K562 (cell line): ENCODE data around the gene DDR2. TPM values are rescaled to one million over a fixed set of nuclear protein-coding genes. Genes with fewer than 3 reads are reported as not detected.

ENCODE experiments used
- ATAC-seq: fragments of 200-7000 bp; cut with Tn5 transposase; 3 replicates; pipeline ENCODE4 v1.9.1; 2020; ENCODE audit warnings: moderate library complexity
- BruUV-seq: library from RNA; stranded (reverse); fragments of 400-500 nt; replicated peaks from 2 replicates; lab custom pipeline; 2021; lab: Mats Ljungman, UMichigan
- CTCF ChIA-PET: fragments of 300-600 bp; formaldehyde crosslinking; extraction: SDS; loops from one replicate; lab custom pipeline; 2021; ENCODE audit warnings: low intra/inter-chr PET ratio; lab: Yijun Ruan, JAX
- POLR2A ChIA-PET: fragments of 300-600, 350-650 bp; sonication (Branson Sonifier 250); formaldehyde crosslinking; extraction: SDS; loops from one replicate; lab custom pipeline; 2021; ENCODE audit warnings: antibody characterized with exemption, inconsistent platforms; lab: Yijun Ruan, JAX
- DNase-seq, 4 experiments: peaks; one replicate each; pipeline versions ENCODE4 v3.0.0 to v3.0.0-alpha.2; 2011 to 2018; ENCODE audit warnings: low spot score in 3 of 4, mixed read lengths in 3 of 4; ENCODE audit errors: extremely low read depth in 1 of 4
- FAIRE-seq: peaks from 2 replicates; lab custom pipeline; 2011; peaks lifted over from hg19 to GRCh38; lab: Jason Lieb, UNC
- H2AFZ ChIP-seq: 2 replicates; pipeline ENCODE4 v1.6.0; 2011; ENCODE audit warnings: low read depth, low read length, control low read depth, inconsistent platforms
- H3K27ac ChIP-seq: fragments of 200-600 bp; 3 replicates; pipeline ENCODE4 v1.8.0; 2011; ENCODE audit warnings: low read depth, mild to moderate bottlenecking, control low read depth, inconsistent platforms, low read length, moderate library complexity, mixed read lengths; ENCODE audit errors: extremely low read depth
- H3K27me3 ChIP-seq, 2 experiments: fragments of 300-600 bp in 1 of 2; 2 replicates in 1 of 2; 3 replicates in 1 of 2; pipeline versions ENCODE4 v1.6.0 to v1.8.0; 2011; ENCODE audit warnings: inconsistent platforms in 2 of 2, low read length in 2 of 2, mild to moderate bottlenecking in 1 of 2, mixed read lengths in 1 of 2, moderate library complexity in 1 of 2; ENCODE audit not compliant: control insufficient read depth in 2 of 2, insufficient read depth in 2 of 2
- H3K36me3 ChIP-seq: fragments of 300-600 bp; 3 replicates; pipeline ENCODE4 v1.8.0; 2011; ENCODE audit warnings: mild to moderate bottlenecking, low read length, inconsistent platforms; ENCODE audit not compliant: control insufficient read depth, insufficient read depth
- H3K4me1 ChIP-seq, 2 experiments: fragments of 200-600 bp in 1 of 2; replicated peaks in 1 of 2; 2 replicates in 1 of 2; 3 replicates in 1 of 2; pipeline versions ENCODE4 v1.5.1 to v1.8.0; 2011; ENCODE audit warnings: inconsistent platforms in 2 of 2, low read length in 2 of 2, mild to moderate bottlenecking in 1 of 2, mixed read lengths in 1 of 2, moderate library complexity in 1 of 2; ENCODE audit not compliant: control insufficient read depth in 2 of 2, insufficient read depth in 2 of 2
- H3K4me2 ChIP-seq: 2 replicates; pipeline ENCODE4 v1.6.1; 2011; ENCODE audit warnings: low read length, control low read depth, inconsistent platforms, mixed read lengths; ENCODE audit not compliant: insufficient read depth
- H3K4me3 ChIP-seq: fragments of 200-600 bp; sonication (generic), shearing (Covaris generic); 2 replicates; pipeline ENCODE4 v1.5.1; 2016; ENCODE audit warnings: control low read depth, inconsistent platforms
- H3K79me2 ChIP-seq: fragments of 200-600 bp; 3 replicates; pipeline ENCODE4 v1.8.0; 2011; ENCODE audit warnings: low read length, inconsistent platforms; ENCODE audit not compliant: control insufficient read depth, insufficient read depth
- H3K9ac ChIP-seq, 2 experiments: 2 replicates each; pipeline versions ENCODE4 v1.6.0 to v1.6.1; 2011; ENCODE audit warnings: low read depth in 2 of 2, low read length in 2 of 2, control low read depth in 1 of 2, inconsistent platforms in 1 of 2, mild to moderate bottlenecking in 1 of 2, mixed read lengths in 1 of 2; ENCODE audit not compliant: insufficient read depth in 1 of 2
- H3K9me1 ChIP-seq: one replicate; pipeline ENCODE4 v1.6.0; 2011; ENCODE audit warnings: inconsistent platforms, mild to moderate bottlenecking, low read length, moderate library complexity; ENCODE audit not compliant: control insufficient read depth, insufficient read depth
- H3K9me3 ChIP-seq: replicated peaks from 2 replicates; pipeline ENCODE4 v1.5.1; 2011; ENCODE audit warnings: low read depth, low read length, inconsistent platforms; ENCODE audit not compliant: control insufficient read depth, insufficient read depth
- H4K20me1 ChIP-seq: replicated peaks from 2 replicates; pipeline ENCODE4 v1.6.1; 2011; ENCODE audit warnings: low read length, inconsistent platforms, mixed read lengths; ENCODE audit not compliant: control insufficient read depth, insufficient read depth
- HDAC6 ChIP-seq: IDR thresholded peaks from 2 replicates; pipeline ENCODE4 v1.6.1; 2012; ENCODE audit warnings: low read depth, mild to moderate bottlenecking, control low read depth, inconsistent platforms, low read length, moderate library complexity
- HDAC8 ChIP-seq: fragments of 450-650 bp; IDR thresholded peaks from 2 replicates; pipeline ENCODE4 v1.6.1; 2016; ENCODE audit warnings: mild to moderate bottlenecking, missing genetic modification characterization, moderate library complexity, missing compliant biosample characterization
- NFE2 ChIP-seq: IDR thresholded peaks from 2 replicates; pipeline ENCODE4 v1.6.1; 2014; ENCODE audit warnings: antibody characterized with exemption, low read depth
- NFE2L1 ChIP-seq: fragments of 450-650 bp; IDR thresholded peaks from 2 replicates; pipeline ENCODE4 v1.6.1; 2016; ENCODE audit warnings: missing genetic modification characterization, low read depth, mild to moderate bottlenecking, missing compliant biosample characterization, moderate library complexity, borderline replicate concordance
- POLR2AphosphoS2 ChIP-seq: IDR thresholded peaks from 2 replicates; pipeline ENCODE4 v1.6.1; 2012; ENCODE audit warnings: low read length, improper control_type of control experiment
- SIX5 ChIP-seq, 2 experiments: IDR thresholded peaks; 2 replicates each; pipeline ENCODE4 v1.6.1; 2011; ENCODE audit warnings: low read length in 2 of 2, borderline replicate concordance in 1 of 2, low read depth in 1 of 2, mild to moderate bottlenecking in 1 of 2, moderate library complexity in 1 of 2; ENCODE audit not compliant: insufficient read depth in 1 of 2
- SMARCA5 ChIP-seq: fragments of 450-650 bp; IDR thresholded peaks from 2 replicates; pipeline ENCODE4 v1.6.1; 2016
- ZBED1 ChIP-seq: IDR thresholded peaks from 2 replicates; pipeline ENCODE4 v1.6.1; 2014
- ZBTB40 ChIP-seq, 2 experiments: fragments of 450-650 bp in 1 of 2; sonication (generic) in 1 of 2; formaldehyde crosslinking in 1 of 2; IDR thresholded peaks; 2 replicates each; pipeline versions ENCODE4 v1.7.1 to v1.9.0; 2016 to 2022; ENCODE audit warnings: inconsistent platforms in 1 of 2, mild to moderate bottlenecking in 1 of 2, missing genetic modification reagents in 1 of 2
- ZNF12 ChIP-seq: sonication (generic); formaldehyde crosslinking; IDR thresholded peaks from 2 replicates; pipeline ENCODE4 v1.4.0; 2020; ENCODE audit warnings: mild to moderate bottlenecking, missing genetic modification reagents
- ZNF23 ChIP-seq: fragments of 250-450 bp; sonication (Bioruptor Pico); IDR thresholded peaks from 2 replicates; pipeline ENCODE4 v1.4.0; 2020; ENCODE audit warnings: mild to moderate bottlenecking
- ZNF384 ChIP-seq: IDR thresholded peaks from 2 replicates; pipeline ENCODE4 v1.6.1; 2012; ENCODE audit warnings: low read depth, low read length, improper control_type of control experiment
- ZNF785 ChIP-seq: fragments of 250-450 bp; sonication (Bioruptor Pico); IDR thresholded peaks from 2 replicates; pipeline ENCODE4 v1.4.0; 2020; ENCODE audit warnings: mild to moderate bottlenecking
- WGBS: fragments of 100-300 bp; shearing (Covaris generic); methylation state at CpG from one replicate; pipeline ENCODE4 v1.1.6; 2016; ENCODE audit warnings: low coverage, mixed read lengths; ENCODE audit not compliant: insufficient coverage; ENCODE audit errors: missing lambda C conversion rate; 5-methylcytosine and 5-hydroxymethylcytosine counted together
- in situ Hi-C: fragments of 300-500 bp; cut with MboI; formaldehyde crosslinking; loops from 4 replicates; pipeline ENCODE4 v1.15.0; 2018; ENCODE audit warnings: inconsistent platforms, mixed read lengths
- intact Hi-C: fragments of 100-400 bp; cut with micrococcal nuclease; formaldehyde crosslinking; loops from 2 replicates; pipeline ENCODE4 v1.14.2; 2022
- polyA plus RNA-seq, 8 experiments: library from polyadenylated mRNA; depleted of rRNA in 4 of 8; stranded (reverse) in 5 of 8; unstranded in 3 of 8; fragments of >200 nt; fragmentation: Nextera tagmentation in 2 of 8; fragmentation: Illumina TruSeq in 1 of 8; extraction: Ambion mirVana in 2 of 8; extraction: Trizol in 1 of 8; gene quantifications; 2 replicates each; pipeline versions ENCODE4 v1.2.1 to v1.2.3, GENCODE V29; 2011 to 2014; ENCODE audit warnings: inconsistent platforms in 1 of 8, missing spikeins in 1 of 8
- total RNA-seq, 7 experiments: library from RNA; depleted of rRNA in 6 of 7; stranded (reverse); fragments of >200 nt in 6 of 7; fragmentation: Illumina TruSeq in 2 of 7; extraction: Trizol in 2 of 7; gene quantifications; 2 replicates each; pipeline versions ENCODE4 v1.2.1 to v1.2.3, GENCODE V29; 2011 to 2021; ENCODE audit warnings: low replicate concordance in 1 of 7
- TF ChIP-seq, protein P1 (sequence below), 2 experiments: fragments of 250-450 bp in 1 of 2; fragments of 450-650 bp in 1 of 2; sonication (Bioruptor Pico) in 1 of 2; IDR thresholded peaks; 2 replicates each; pipeline versions ENCODE4 v1.6.1 to v1.8.0; 2016 to 2021; ENCODE audit warnings: mild to moderate bottlenecking in 2 of 2, moderate library complexity in 2 of 2, missing compliant biosample characterization in 1 of 2, missing genetic modification characterization in 1 of 2

Gene DDR2
- total and polyA plus RNA-seq, 9 of the 15 experiments (the other 6 are each of a cell fraction or from before 2014, with no cell fraction given) = 0.36 to 2.0 (median 1.1) TPM

GRCh38 chr1:162694911-162695310 is 62.6 kb downstream of the DDR2 start:
- peak; percentile 86 for TF ChIP-seq ZBTB40 (IDR thresholded peaks at IDR 0.05)
- peak; percentile 69; the same call in 1 of the 2 replicates for TF ChIP-seq ZBTB40 (CRISPR knock-in tag; IDR thresholded peaks at IDR 0.05)
- TF ChIP-seq POLR2AphosphoS2 = no peak
- no peak for TF ChIP-seq HDAC8 (tag)
- no peak for TF ChIP-seq ZNF23 (CRISPR knock-in tag)
- peak; percentile 59; the same call in 1 of the 2 replicates for TF ChIP-seq ZNF384
- TF ChIP-seq, protein P1, sequence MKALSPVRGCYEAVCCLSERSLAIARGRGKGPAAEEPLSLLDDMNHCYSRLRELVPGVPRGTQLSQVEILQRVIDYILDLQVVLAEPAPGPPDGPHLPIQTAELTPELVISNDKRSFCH (CRISPR knock-in tag; IDR thresholded peaks at IDR 0.05) = no peak
- TF ChIP-seq, protein P1 (tag; IDR thresholded peaks at IDR 0.05) = no peak
- TF ChIP-seq SMARCA5 = no peak
- no peak for TF ChIP-seq HDAC6
- TF ChIP-seq NFE2 = no peak
- no peak for TF ChIP-seq ZBED1
- TF ChIP-seq SIX5 (IDR thresholded peaks at IDR 0.05; ENCODE audit: borderline replicate concordance in 1 of 2, insufficient read depth in 1 of 2, low read depth in 1 of 2, low read length in 2 of 2) = no peak
- no peak for TF ChIP-seq NFE2L1 (tag)
- no peak for TF ChIP-seq ZNF12 (CRISPR knock-in tag)
- TF ChIP-seq ZNF785 (CRISPR knock-in tag) = no peak
- TF ChIP-seq, all 486 proteins: peak for 2
- Histone ChIP-seq H3K27ac (no peak overlapping the region), H3K4me2 (no peak overlapping the region), H3K4me1 (peaks cover 0 to 8% of the 10 kb centered on the region in 2 experiments; a peak in 4 of 5 replicates), H3K9ac (no peak overlapping the region), H3K9me3 (no peaks in the 10 kb centered on the region), H3K4me3 (no peak overlapping the region), H3K27me3 (peaks cover 0 to 5% of the 10 kb centered on the region in 2 experiments; a peak in 2 of 5 replicates), H3K9me1 (no peaks in the 10 kb centered on the region), H4K20me1 (0 out of 2 replicates have a peak, but pooled peaks cover 4% of the 10 kb centered on the region), H2AFZ (no peak overlapping the region), H3K79me2 (no peaks in the 10 kb centered on the region), H3K36me3 (no peaks in the 10 kb centered on the region)
- in situ Hi-C loops = no loop called here
- no TSS peak for BruUV-seq
- intact Hi-C loops = no loop called here
- no peak for ATAC-seq
- no peak for DNase-seq
- CTCF ChIA-PET = no interaction called here
- no peak for FAIRE-seq
- POLR2A ChIA-PET = interaction anchor here (0.8 to 1.3 kb wide), 4 partner anchors 10 to 25 kb away, joined by 3 to 4 read pairs (median 3); no protein-coding TSS in a partner anchor
- WGBS = 27% methylated on average over 4 of the region's 4 CpGs
